ENCODE measurements around the gene LGALS1.
"Not testable (repeated sequence)": the region's sequence is repeated elsewhere in the genome, so short reads cannot be mapped to it uniquely, and the experiment has no call there.

The LGALS1 gene

GRCh38 chr22:37681556-37682049 is 6.2 kb downstream of the LGALS1 start:
- H3K9me3 ChIP-seq (ENCODE audit: control insufficient read depth, low read depth, low read length) = no peaks in the 10 kb centered on the region
- no peak overlapping the region for H3K9ac ChIP-seq (ENCODE audit: low read length)
- no peaks in the 10 kb centered on the region for H3K36me3 ChIP-seq (ENCODE audit: control insufficient read depth, low read depth, low read length)
- no peak overlapping the region for H3K27ac ChIP-seq (ENCODE audit: low read length)
- H3K4me1 ChIP-seq (ENCODE audit: control insufficient read depth, low read depth, low read length) = peaks cover 1% of the 10 kb centered on the region
- no peak overlapping the region for H3K4me3 ChIP-seq (ENCODE audit: low read length)
- H3K27me3 ChIP-seq (ENCODE audit: control insufficient read depth, insufficient read depth, low read length) = no peaks in the 10 kb centered on the region

GRCh38 chr22:37684803-37685615 is 9.6 kb downstream of the LGALS1 start:
- no peak overlapping the region for H3K4me3 ChIP-seq (ENCODE audit: low read length)
- no peak overlapping the region for H3K27ac ChIP-seq (ENCODE audit: low read length)
- H3K36me3 ChIP-seq (ENCODE audit: control insufficient read depth, low read depth, low read length) = peaks cover 16% of the 10 kb centered on the region
- no peaks in the 10 kb centered on the region for H3K4me1 ChIP-seq (ENCODE audit: control insufficient read depth, low read depth, low read length)
- no peak overlapping the region for H3K9ac ChIP-seq (ENCODE audit: low read length)
- H3K27me3 ChIP-seq (ENCODE audit: control insufficient read depth, insufficient read depth, low read length) = no peaks in the 10 kb centered on the region
- H3K9me3 ChIP-seq (ENCODE audit: control insufficient read depth, low read depth, low read length) = no peaks in the 10 kb centered on the region

GRCh38 chr22:37686002-37686982 is 10.9 kb downstream of the LGALS1 start, which contains the start of gene NOL12:
Gene NOL12 (plus strand): TSS chr22:37686343. CDS start chr22:37686393, 50 bp downstream.
- Histone ChIP-seq H3K9ac (ENCODE audit: low read length) (peak within 1 kb of the TSS; percentile 84), H3K9me3 (ENCODE audit: control insufficient read depth, low read depth, low read length) (no peaks in the 10 kb centered on the region), H3K36me3 (ENCODE audit: control insufficient read depth, low read depth, low read length) (peaks cover 22% of the 10 kb centered on the region), H3K27ac (ENCODE audit: low read length) (peak within 1 kb of the TSS; percentile 60), H3K4me1 (ENCODE audit: control insufficient read depth, low read depth, low read length) (no peaks in the 10 kb centered on the region), H3K27me3 (ENCODE audit: control insufficient read depth, insufficient read depth, low read length) (no peaks in the 10 kb centered on the region), H3K4me3 (ENCODE audit: low read length) (peak within 1 kb of the TSS; percentile 99)

GRCh38 chr22:37690407-37690806 is 15.0 kb downstream of the LGALS1 start:
- Histone ChIP-seq H3K9me3 (ENCODE audit: control insufficient read depth, low read depth, low read length) (no peaks in the 10 kb centered on the region), H3K36me3 (ENCODE audit: control insufficient read depth, low read depth, low read length) (peaks cover 32% of the 10 kb centered on the region), H3K27ac (ENCODE audit: low read length) (no peak overlapping the region), H3K27me3 (ENCODE audit: control insufficient read depth, insufficient read depth, low read length) (no peaks in the 10 kb centered on the region), H3K9ac (ENCODE audit: low read length) (no peak overlapping the region), H3K4me3 (ENCODE audit: low read length) (no peak overlapping the region), H3K4me1 (ENCODE audit: control insufficient read depth, low read depth, low read length) (no peaks in the 10 kb centered on the region)

GRCh38 chr22:37690901-37691504 is 15.6 kb downstream of the LGALS1 start:
- no peaks in the 10 kb centered on the region for H3K27me3 ChIP-seq (ENCODE audit: control insufficient read depth, insufficient read depth, low read length)
- no peak overlapping the region for H3K4me3 ChIP-seq (ENCODE audit: low read length)
- no peak overlapping the region for H3K9ac ChIP-seq (ENCODE audit: low read length)
- no peaks in the 10 kb centered on the region for H3K9me3 ChIP-seq (ENCODE audit: control insufficient read depth, low read depth, low read length)
- no peaks in the 10 kb centered on the region for H3K4me1 ChIP-seq (ENCODE audit: control insufficient read depth, low read depth, low read length)
- peaks cover 32% of the 10 kb centered on the region for H3K36me3 ChIP-seq (ENCODE audit: control insufficient read depth, low read depth, low read length)
- H3K27ac ChIP-seq (ENCODE audit: low read length) = no peak overlapping the region

GRCh38 chr22:37692627-37693285 is 17.3 kb downstream of the LGALS1 start:
- Histone ChIP-seq H3K9ac (ENCODE audit: low read length) (no peak overlapping the region), H3K9me3 (ENCODE audit: control insufficient read depth, low read depth, low read length) (no peaks in the 10 kb centered on the region), H3K4me3 (ENCODE audit: low read length) (no peak overlapping the region), H3K4me1 (ENCODE audit: control insufficient read depth, low read depth, low read length) (no peaks in the 10 kb centered on the region), H3K27me3 (ENCODE audit: control insufficient read depth, insufficient read depth, low read length) (no peaks in the 10 kb centered on the region), H3K27ac (ENCODE audit: low read length) (no peak overlapping the region), H3K36me3 (ENCODE audit: control insufficient read depth, low read depth, low read length) (peaks cover 32% of the 10 kb centered on the region)

- H3K36me3 ChIP-seq (ENCODE audit: control insufficient read depth, low read depth, low read length) = peaks cover 21% of the 10 kb centered on the region
- H3K4me3 ChIP-seq (ENCODE audit: low read length); H3K27me3 ChIP-seq (ENCODE audit: control insufficient read depth, insufficient read depth, low read length); H3K27ac ChIP-seq (ENCODE audit: low read length); H3K9ac ChIP-seq (ENCODE audit: low read length); H3K9me3 ChIP-seq (ENCODE audit: control insufficient read depth, low read depth, low read length); H3K4me1 ChIP-seq (ENCODE audit: control insufficient read depth, low read depth, low read length): not testable (repeated sequence)
Observed at GRCh38 chr22:37694131-37694530, 18.7 kb downstream of the LGALS1 start.

- not testable (repeated sequence) for H3K27me3 ChIP-seq (ENCODE audit: control insufficient read depth, insufficient read depth, low read length); H3K4me1 ChIP-seq (ENCODE audit: control insufficient read depth, low read depth, low read length); H3K9me3 ChIP-seq (ENCODE audit: control insufficient read depth, low read depth, low read length); H3K27ac ChIP-seq (ENCODE audit: low read length); H3K9ac ChIP-seq (ENCODE audit: low read length)
- Histone ChIP-seq H3K36me3 (ENCODE audit: control insufficient read depth, low read depth, low read length) (peaks cover 17% of the 10 kb centered on the region), H3K4me3 (ENCODE audit: low read length) (peak overlapping the region; percentile 77)
Observed at GRCh38 chr22:37696260-37696656, 20.8 kb downstream of the LGALS1 start.

- peak within 1 kb of the TSS; percentile 26 for H3K27ac ChIP-seq (ENCODE audit: low read length)
- H3K27me3 ChIP-seq (ENCODE audit: control insufficient read depth, insufficient read depth, low read length) = no peaks in the 10 kb centered on the region
- H3K9ac ChIP-seq (ENCODE audit: low read length) = peak within 1 kb of the TSS; percentile 71
- peak within 1 kb of the TSS; percentile 77 for H3K4me3 ChIP-seq (ENCODE audit: low read length)
- H3K9me3 ChIP-seq (ENCODE audit: control insufficient read depth, low read depth, low read length) = no peaks in the 10 kb centered on the region
- H3K4me1 ChIP-seq (ENCODE audit: control insufficient read depth, low read depth, low read length) = no peaks in the 10 kb centered on the region
- peaks cover 17% of the 10 kb centered on the region for H3K36me3 ChIP-seq (ENCODE audit: control insufficient read depth, low read depth, low read length)
Observed at GRCh38 chr22:37696657-37697537, 21.5 kb downstream of the LGALS1 start, which contains the start of gene TRIOBP. Gene TRIOBP (plus strand): TSS chr22:37697048. CDS start chr22:37701366, 4,318 bp downstream.

GRCh38 chr22:37697538-37697835 is 22.1 kb downstream of the LGALS1 start:
- no peaks in the 10 kb centered on the region for H3K4me1 ChIP-seq (ENCODE audit: control insufficient read depth, low read depth, low read length)
- H3K27me3 ChIP-seq (ENCODE audit: control insufficient read depth, insufficient read depth, low read length) = no peaks in the 10 kb centered on the region
- peaks cover 18% of the 10 kb centered on the region for H3K36me3 ChIP-seq (ENCODE audit: control insufficient read depth, low read depth, low read length)
- H3K27ac ChIP-seq (ENCODE audit: low read length) = peak overlapping the region; percentile 26
- peak overlapping the region; percentile 71 for H3K9ac ChIP-seq (ENCODE audit: low read length)
- H3K9me3 ChIP-seq (ENCODE audit: control insufficient read depth, low read depth, low read length) = no peaks in the 10 kb centered on the region
- peak overlapping the region; percentile 77 for H3K4me3 ChIP-seq (ENCODE audit: low read length)

Measured in iPS-18a (cell line).